Neuron (in vitro differentiated cells): ENCODE data around the gene SIM1.

Experiments
- H2AFZ ChIP-seq: one replicate; pipeline ENCODE4 v1.6.1; 2013; ENCODE audit warnings: low read depth, mild to moderate bottlenecking, inconsistent platforms, low read length, moderate library complexity
- H3K27me3 ChIP-seq: one replicate; pipeline ENCODE4 v1.6.1; 2013; ENCODE audit warnings: low read length; ENCODE audit not compliant: insufficient read depth
- H3K36me3 ChIP-seq: one replicate; pipeline ENCODE4 v1.6.1; 2013; ENCODE audit warnings: low read length; ENCODE audit not compliant: insufficient read depth
- H3K4me1 ChIP-seq: one replicate; pipeline ENCODE4 v1.6.1; 2013; ENCODE audit warnings: low read length; ENCODE audit not compliant: insufficient read depth
- H3K4me3 ChIP-seq: 2 replicates; pipeline ENCODE4 v1.5.1; 2013; ENCODE audit warnings: mild to moderate bottlenecking, low read length, moderate library complexity
- H3K9me3 ChIP-seq: one replicate; pipeline ENCODE4 v1.6.1; 2013; ENCODE audit warnings: low read length

The SIM1 gene

GRCh38 chr6:100466410-100467128, 1.8 kb upstream of the SIM1 start:
- H3K27me3 ChIP-seq, result peaks cover 94% of the 10 kb centered on the region
- H3K4me1 ChIP-seq, result peaks cover 3% of the 10 kb centered on the region
- H2AFZ ChIP-seq, result no peak overlapping the region
- H3K4me3 ChIP-seq, result no peak overlapping the region
- H3K9me3 ChIP-seq, result peaks cover 2% of the 10 kb centered on the region
- H3K36me3 ChIP-seq, result no peaks in the 10 kb centered on the region

- Histone ChIP-seq H3K4me3 (no peak overlapping the region), H2AFZ (no peak overlapping the region), H3K27me3 (peaks cover 94% of the 10 kb centered on the region), H3K4me1 (peaks cover 3% of the 10 kb centered on the region), H3K36me3 (no peaks in the 10 kb centered on the region), H3K9me3 (peaks cover 2% of the 10 kb centered on the region)
Measured at GRCh38 chr6:100465701-100466409, 1.1 kb upstream of the SIM1 start.

- peaks cover 96% of the 10 kb centered on the region for H3K27me3 ChIP-seq
- H3K4me1 ChIP-seq, result peaks cover 3% of the 10 kb centered on the region
- H2AFZ ChIP-seq, result no peak overlapping the region
- H3K4me3 ChIP-seq, result peak overlapping the region; percentile 37
- peaks cover 2% of the 10 kb centered on the region for H3K9me3 ChIP-seq
- H3K36me3 ChIP-seq, result no peaks in the 10 kb centered on the region
Measured at GRCh38 chr6:100464162-100464851, 414 bp downstream of the SIM1 start.

- Histone ChIP-seq H3K36me3 (no peaks in the 10 kb centered on the region), H3K27me3 (peaks cover 96% of the 10 kb centered on the region), H3K9me3 (peaks cover 2% of the 10 kb centered on the region), H3K4me1 (peaks cover 3% of the 10 kb centered on the region), H2AFZ (no peak overlapping the region), H3K4me3 (no peak overlapping the region)
Measured at GRCh38 chr6:100463630-100464161, 1.0 kb downstream of the SIM1 start.

- Histone ChIP-seq H3K36me3 (no peaks in the 10 kb centered on the region), H3K4me3 (no peak overlapping the region), H2AFZ (no peak overlapping the region), H3K9me3 (peaks cover under 1% of the 10 kb centered on the region), H3K27me3 (peaks cover 99% of the 10 kb centered on the region), H3K4me1 (peaks cover 3% of the 10 kb centered on the region)
Measured at GRCh38 chr6:100462706-100463629, 1.8 kb downstream of the SIM1 start.

- H3K4me3 ChIP-seq, result no peak overlapping the region
- peaks cover 3% of the 10 kb centered on the region for H3K4me1 ChIP-seq
- peaks cover 99% of the 10 kb centered on the region for H3K27me3 ChIP-seq
- H3K9me3 ChIP-seq, result no peaks in the 10 kb centered on the region
- no peak overlapping the region for H2AFZ ChIP-seq
- no peaks in the 10 kb centered on the region for H3K36me3 ChIP-seq
Measured at GRCh38 chr6:100461917-100462705, 2.6 kb downstream of the SIM1 start.

- peaks cover 3% of the 10 kb centered on the region for H3K4me1 ChIP-seq
- H3K36me3 ChIP-seq, result no peaks in the 10 kb centered on the region
- peaks cover 99% of the 10 kb centered on the region for H3K27me3 ChIP-seq
- H2AFZ ChIP-seq, result no peak overlapping the region
- H3K4me3 ChIP-seq, result no peak overlapping the region
- no peaks in the 10 kb centered on the region for H3K9me3 ChIP-seq
Measured at GRCh38 chr6:100461278-100461916, 3.3 kb downstream of the SIM1 start.

- Histone ChIP-seq H3K4me3 (no peak overlapping the region), H2AFZ (no peak overlapping the region), H3K9me3 (no peaks in the 10 kb centered on the region), H3K27me3 (peaks cover 99% of the 10 kb centered on the region), H3K4me1 (peaks cover 3% of the 10 kb centered on the region), H3K36me3 (no peaks in the 10 kb centered on the region)
Measured at GRCh38 chr6:100460650-100461204, 4.0 kb downstream of the SIM1 start.

- Histone ChIP-seq H2AFZ (no peak overlapping the region), H3K27me3 (peaks cover 100% of the 10 kb centered on the region), H3K4me1 (peaks cover 2% of the 10 kb centered on the region), H3K4me3 (no peak overlapping the region), H3K36me3 (no peaks in the 10 kb centered on the region), H3K9me3 (no peaks in the 10 kb centered on the region)
Measured at GRCh38 chr6:100459592-100460184, 5.0 kb downstream of the SIM1 start.

- Histone ChIP-seq H3K36me3 (no peaks in the 10 kb centered on the region), H3K9me3 (no peaks in the 10 kb centered on the region), H3K4me1 (no peaks in the 10 kb centered on the region), H3K27me3 (peaks cover 100% of the 10 kb centered on the region), H2AFZ (no peak overlapping the region), H3K4me3 (no peak overlapping the region)
Measured at GRCh38 chr6:100458841-100459591, 5.7 kb downstream of the SIM1 start.
